ENCODE data around the gene RAET1L. TPM values are rescaled to one million over a fixed set of nuclear protein-coding genes. Genes with fewer than 3 reads are reported as not detected.

The RAET1L gene
- total and polyA plus RNA-seq, 8 donors: 1.1 to 5.0 TPM; not detected in 6

DNA sequence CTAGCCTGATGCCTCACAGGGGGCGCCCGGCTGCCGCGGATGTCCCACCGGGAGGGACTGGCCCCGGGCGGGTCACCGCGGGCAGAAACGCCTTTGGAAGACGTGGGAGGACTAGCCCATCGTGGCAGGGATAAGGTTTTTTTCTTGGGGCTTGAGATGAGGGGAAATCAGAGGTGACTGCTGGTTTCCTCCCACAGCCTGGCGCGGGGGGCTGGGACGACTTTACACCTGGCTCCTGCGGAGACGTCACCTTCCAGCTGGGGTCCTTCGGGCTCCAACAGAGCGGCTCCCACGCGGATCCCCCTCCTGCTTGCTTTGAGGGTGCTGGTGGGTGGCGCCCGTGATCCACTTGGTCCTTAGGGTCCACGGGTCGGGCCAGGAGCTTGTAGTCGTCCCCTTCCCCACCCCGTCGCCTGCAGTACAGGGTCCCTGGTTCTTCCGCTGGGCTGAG is 32.2 kb upstream of the RAET1L start:
- DNase-seq: no peak
- no peaks in the 10 kb centered on the region for H3K9me3 ChIP-seq
- H3K36me3 ChIP-seq: no peaks in the 10 kb centered on the region
- no peaks in the 10 kb centered on the region for H3K4me1 ChIP-seq
- TF ChIP-seq POLR2AphosphoS5 (IDR thresholded peaks at IDR 0.05) (no peak), EP300 (IDR thresholded peaks at IDR 0.05) (no peak), POLR2A (IDR thresholded peaks at IDR 0.05) (no peak)
- TF ChIP-seq, protein P1, sequence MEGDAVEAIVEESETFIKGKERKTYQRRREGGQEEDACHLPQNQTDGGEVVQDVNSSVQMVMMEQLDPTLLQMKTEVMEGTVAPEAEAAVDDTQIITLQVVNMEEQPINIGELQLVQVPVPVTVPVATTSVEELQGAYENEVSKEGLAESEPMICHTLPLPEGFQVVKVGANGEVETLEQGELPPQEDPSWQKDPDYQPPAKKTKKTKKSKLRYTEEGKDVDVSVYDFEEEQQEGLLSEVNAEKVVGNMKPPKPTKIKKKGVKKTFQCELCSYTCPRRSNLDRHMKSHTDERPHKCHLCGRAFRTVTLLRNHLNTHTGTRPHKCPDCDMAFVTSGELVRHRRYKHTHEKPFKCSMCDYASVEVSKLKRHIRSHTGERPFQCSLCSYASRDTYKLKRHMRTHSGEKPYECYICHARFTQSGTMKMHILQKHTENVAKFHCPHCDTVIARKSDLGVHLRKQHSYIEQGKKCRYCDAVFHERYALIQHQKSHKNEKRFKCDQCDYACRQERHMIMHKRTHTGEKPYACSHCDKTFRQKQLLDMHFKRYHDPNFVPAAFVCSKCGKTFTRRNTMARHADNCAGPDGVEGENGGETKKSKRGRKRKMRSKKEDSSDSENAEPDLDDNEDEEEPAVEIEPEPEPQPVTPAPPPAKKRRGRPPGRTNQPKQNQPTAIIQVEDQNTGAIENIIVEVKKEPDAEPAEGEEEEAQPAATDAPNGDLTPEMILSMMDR (IDR thresholded peaks at IDR 0.05): no peak
- WGBS, 5 donors: 74 to 89% (median 82%) methylated on average over 27 to 29 of the region's 29 CpGs
- intact Hi-C loops (cut with DNase I; ENCODE audit: low total_unique reads): no loop called here
- H3K4me3 ChIP-seq: no peak overlapping the region
- H3K27me3 ChIP-seq: peaks cover 4 to 35% (median 5%) of the 10 kb centered on the region in 3 donors
- no peak overlapping the region for H3K27ac ChIP-seq

DNA sequence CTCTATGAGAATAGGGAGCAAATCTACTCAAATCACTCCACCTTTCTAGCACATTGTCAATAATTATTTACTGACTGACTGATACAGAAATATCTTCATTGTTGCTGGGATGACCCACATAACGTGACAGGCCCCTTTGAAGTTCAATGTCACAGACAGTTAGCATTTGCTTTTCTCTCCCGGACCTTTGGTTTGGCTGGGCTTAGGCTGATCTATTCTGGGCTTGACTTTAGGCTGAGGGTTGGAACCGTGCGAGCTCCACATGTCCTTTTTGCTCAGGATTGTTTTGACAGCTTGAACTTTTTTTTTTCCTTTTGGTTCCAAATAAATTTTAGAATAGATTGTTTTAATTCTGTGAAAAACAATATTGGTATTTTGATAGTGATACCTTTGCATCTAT is 31.6 kb upstream of the RAET1L start:
- Histone ChIP-seq H3K4me1 (no peaks in the 10 kb centered on the region), H3K9me3 (no peaks in the 10 kb centered on the region), H3K36me3 (no peaks in the 10 kb centered on the region), H3K4me3 (no peak overlapping the region), H3K27ac (no peak overlapping the region), H3K27me3 (peaks cover 5 to 41% (median 9%) of the 10 kb centered on the region in 3 donors)
- DNase-seq: no peak
- WGBS, 5 donors: 67 to 79% (median 74%) methylated on average over 4 of the region's 4 CpGs
- intact Hi-C loops (cut with DNase I; ENCODE audit: low total_unique reads): no loop called here
- TF ChIP-seq POLR2A (IDR thresholded peaks at IDR 0.05) (no peak), POLR2AphosphoS5 (IDR thresholded peaks at IDR 0.05) (no peak), EP300 (IDR thresholded peaks at IDR 0.05) (no peak)
- TF ChIP-seq, protein P1 (IDR thresholded peaks at IDR 0.05): no peak

DNA sequence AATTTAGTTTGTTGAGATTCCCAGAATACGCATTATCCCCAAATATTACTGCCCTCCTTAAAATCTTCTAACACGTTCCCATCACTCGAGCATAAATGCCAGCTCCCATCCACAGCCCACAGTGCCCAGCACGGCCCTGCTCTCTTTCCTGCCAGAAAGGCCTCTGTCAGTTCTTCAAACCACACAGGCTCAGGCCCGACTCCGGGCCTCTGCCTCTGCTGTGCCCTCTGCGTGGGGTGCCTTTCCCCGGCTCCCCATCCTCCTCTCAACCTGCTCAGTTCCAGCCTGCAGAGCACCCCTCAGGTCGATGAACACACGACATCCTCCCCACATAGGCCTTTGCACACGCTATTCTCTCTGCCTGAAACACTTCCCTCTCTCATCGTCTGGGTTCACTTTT is 30.8 kb upstream of the RAET1L start:
- Histone ChIP-seq H3K36me3 (no peaks in the 10 kb centered on the region), H3K27me3 (peaks cover 5 to 46% (median 9%) of the 10 kb centered on the region in 3 donors), H3K4me3 (no peak overlapping the region), H3K9me3 (no peaks in the 10 kb centered on the region), H3K27ac (no peak overlapping the region), H3K4me1 (no peaks in the 10 kb centered on the region)
- no peak for DNase-seq
- intact Hi-C loops (cut with DNase I; ENCODE audit: low total_unique reads): no loop called here
- 77 to 84% (median 79%) methylated on average over 12 of the region's 12 CpGs for WGBS, 5 donors
- no peak for TF ChIP-seq EP300 (IDR thresholded peaks at IDR 0.05)
- TF ChIP-seq POLR2A (IDR thresholded peaks at IDR 0.05): no peak
- TF ChIP-seq, protein P1 (IDR thresholded peaks at IDR 0.05): no peak
- TF ChIP-seq POLR2AphosphoS5 (IDR thresholded peaks at IDR 0.05): no peak

DNA sequence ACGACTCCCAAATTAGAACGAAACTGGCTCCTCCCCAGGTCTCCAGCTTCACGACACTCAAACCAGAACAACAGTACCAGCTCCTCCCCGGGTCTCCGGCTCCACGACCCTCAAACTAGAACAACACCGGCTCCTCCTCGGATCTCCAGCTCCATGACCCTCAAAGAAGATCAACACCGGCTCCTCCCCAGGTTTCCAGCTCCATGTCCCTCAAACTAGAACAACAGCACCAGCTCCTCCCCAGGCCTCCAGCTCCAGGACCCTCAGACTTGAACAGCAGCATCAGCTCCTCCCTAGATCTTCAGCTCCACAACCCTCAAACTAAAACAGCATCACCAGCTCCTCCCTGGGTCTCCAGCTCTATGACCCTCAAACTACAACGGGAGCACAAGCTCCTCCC is 29.8 kb upstream of the RAET1L start:
- DNase-seq: no peak
- TF ChIP-seq POLR2AphosphoS5 (IDR thresholded peaks at IDR 0.05): no peak
- TF ChIP-seq, protein P1 (IDR thresholded peaks at IDR 0.05): no peak
- no peak for TF ChIP-seq EP300 (IDR thresholded peaks at IDR 0.05)
- TF ChIP-seq POLR2A (IDR thresholded peaks at IDR 0.05): no peak
- intact Hi-C loops (cut with DNase I; ENCODE audit: low total_unique reads): no loop called here
- Histone ChIP-seq H3K27me3 (peaks cover 5 to 55% (median 9%) of the 10 kb centered on the region in 3 donors), H3K9me3 (no peaks in the 10 kb centered on the region), H3K4me3 (no peak overlapping the region), H3K36me3 (no peaks in the 10 kb centered on the region), H3K27ac (no peak overlapping the region), H3K4me1 (no peaks in the 10 kb centered on the region)
- WGBS, 5 donors: 84 to 86% (median 85%) methylated on average over 10 of the region's 10 CpGs
